ENCODE measurements around the gene CTTNBP2.

CTTNBP2 gene

GRCh38 chr7:117873310-117874190, at the start of gene CTTNBP2:
Gene CTTNBP2 (minus strand): TSS chr7:117873441. CDS start chr7:117873415, 26 bp downstream.
- Histone ChIP-seq H3K9me3 (ENCODE audit: control insufficient read depth, insufficient read depth, low read depth, low read length) (no peaks in the 10 kb centered on the region), H3K9ac (ENCODE audit: low read length) (peak within 1 kb of the TSS; percentile 65), H3K36me3 (ENCODE audit: control insufficient read depth, insufficient read depth, low read length) (no peaks in the 10 kb centered on the region), H3K4me1 (ENCODE audit: control insufficient read depth, insufficient read depth, low read length) (peaks cover 30% of the 10 kb centered on the region; the same call in 1 of the 2 replicates), H3K4me3 (ENCODE audit: low read depth, low read length) (peak within 1 kb of the TSS; percentile 96), H3K27ac (ENCODE audit: low read depth, low read length) (no peak within 1 kb of the TSS), H3K27me3 (ENCODE audit: control insufficient read depth, insufficient read depth, low read length) (peaks cover 26% of the 10 kb centered on the region)

GRCh38 chr7:117916309-117916708, 43.1 kb upstream of the CTTNBP2 start:
- Histone ChIP-seq H3K27ac (ENCODE audit: low read depth, low read length) (no peak overlapping the region), H3K36me3 (ENCODE audit: control insufficient read depth, insufficient read depth, low read length) (no peaks in the 10 kb centered on the region), H3K4me1 (ENCODE audit: control insufficient read depth, insufficient read depth, low read length) (no peaks in the 10 kb centered on the region), H3K9ac (ENCODE audit: low read length) (no peak overlapping the region), H3K9me3 (ENCODE audit: control insufficient read depth, insufficient read depth, low read depth, low read length) (peaks cover 4% of the 10 kb centered on the region; the same call in 1 of the 2 replicates), H3K4me3 (ENCODE audit: low read depth, low read length) (no peak overlapping the region), H3K27me3 (ENCODE audit: control insufficient read depth, insufficient read depth, low read length) (no peaks in the 10 kb centered on the region)

GRCh38 chr7:117912421-117912820, 39.2 kb upstream of the CTTNBP2 start:
- no peak overlapping the region for H3K9ac ChIP-seq (ENCODE audit: low read length)
- no peak overlapping the region for H3K4me3 ChIP-seq (ENCODE audit: low read depth, low read length)
- H3K36me3 ChIP-seq (ENCODE audit: control insufficient read depth, insufficient read depth, low read length): no peaks in the 10 kb centered on the region
- H3K4me1 ChIP-seq (ENCODE audit: control insufficient read depth, insufficient read depth, low read length): no peaks in the 10 kb centered on the region
- no peaks in the 10 kb centered on the region for H3K27me3 ChIP-seq (ENCODE audit: control insufficient read depth, insufficient read depth, low read length)
- H3K27ac ChIP-seq (ENCODE audit: low read depth, low read length): no peak overlapping the region
- peaks cover 4% of the 10 kb centered on the region; the same call in 1 of the 2 replicates for H3K9me3 ChIP-seq (ENCODE audit: control insufficient read depth, insufficient read depth, low read depth, low read length)

- H3K9ac ChIP-seq (ENCODE audit: low read length): no peak overlapping the region
- H3K36me3 ChIP-seq (ENCODE audit: control insufficient read depth, insufficient read depth, low read length): no peaks in the 10 kb centered on the region
- H3K4me3 ChIP-seq (ENCODE audit: low read depth, low read length): no peak overlapping the region
- H3K27me3 ChIP-seq (ENCODE audit: control insufficient read depth, insufficient read depth, low read length): no peaks in the 10 kb centered on the region
- no peaks in the 10 kb centered on the region for H3K9me3 ChIP-seq (ENCODE audit: control insufficient read depth, insufficient read depth, low read depth, low read length)
- H3K4me1 ChIP-seq (ENCODE audit: control insufficient read depth, insufficient read depth, low read length): no peaks in the 10 kb centered on the region
- no peak overlapping the region for H3K27ac ChIP-seq (ENCODE audit: low read depth, low read length)
Measured at GRCh38 chr7:117908031-117908795, 35.0 kb upstream of the CTTNBP2 start.

- H3K36me3 ChIP-seq (ENCODE audit: control insufficient read depth, insufficient read depth, low read length): no peaks in the 10 kb centered on the region
- no peaks in the 10 kb centered on the region for H3K4me1 ChIP-seq (ENCODE audit: control insufficient read depth, insufficient read depth, low read length)
- no peak overlapping the region for H3K4me3 ChIP-seq (ENCODE audit: low read depth, low read length)
- H3K27ac ChIP-seq (ENCODE audit: low read depth, low read length): no peak overlapping the region
- no peak overlapping the region for H3K9ac ChIP-seq (ENCODE audit: low read length)
- no peaks in the 10 kb centered on the region for H3K27me3 ChIP-seq (ENCODE audit: control insufficient read depth, insufficient read depth, low read length)
- no peaks in the 10 kb centered on the region for H3K9me3 ChIP-seq (ENCODE audit: control insufficient read depth, insufficient read depth, low read depth, low read length)
Measured at GRCh38 chr7:117907049-117907640, 33.9 kb upstream of the CTTNBP2 start.

- no peaks in the 10 kb centered on the region for H3K9me3 ChIP-seq (ENCODE audit: control insufficient read depth, insufficient read depth, low read depth, low read length)
- H3K27ac ChIP-seq (ENCODE audit: low read depth, low read length): no peak overlapping the region
- no peaks in the 10 kb centered on the region for H3K27me3 ChIP-seq (ENCODE audit: control insufficient read depth, insufficient read depth, low read length)
- H3K4me1 ChIP-seq (ENCODE audit: control insufficient read depth, insufficient read depth, low read length): no peaks in the 10 kb centered on the region
- no peak overlapping the region for H3K4me3 ChIP-seq (ENCODE audit: low read depth, low read length)
- no peak overlapping the region for H3K9ac ChIP-seq (ENCODE audit: low read length)
- no peaks in the 10 kb centered on the region for H3K36me3 ChIP-seq (ENCODE audit: control insufficient read depth, insufficient read depth, low read length)
Measured at GRCh38 chr7:117902314-117902889, 29.2 kb upstream of the CTTNBP2 start.

GRCh38 chr7:117901089-117901797, 28.0 kb upstream of the CTTNBP2 start:
- no peak overlapping the region for H3K4me3 ChIP-seq (ENCODE audit: low read depth, low read length)
- no peaks in the 10 kb centered on the region for H3K9me3 ChIP-seq (ENCODE audit: control insufficient read depth, insufficient read depth, low read depth, low read length)
- H3K27me3 ChIP-seq (ENCODE audit: control insufficient read depth, insufficient read depth, low read length): no peaks in the 10 kb centered on the region
- H3K4me1 ChIP-seq (ENCODE audit: control insufficient read depth, insufficient read depth, low read length): no peaks in the 10 kb centered on the region
- no peak overlapping the region for H3K27ac ChIP-seq (ENCODE audit: low read depth, low read length)
- H3K36me3 ChIP-seq (ENCODE audit: control insufficient read depth, insufficient read depth, low read length): no peaks in the 10 kb centered on the region
- no peak overlapping the region for H3K9ac ChIP-seq (ENCODE audit: low read length)

GRCh38 chr7:117896339-117896738, 23.1 kb upstream of the CTTNBP2 start:
- no peaks in the 10 kb centered on the region for H3K36me3 ChIP-seq (ENCODE audit: control insufficient read depth, insufficient read depth, low read length)

GRCh38 chr7:117895276-117895675, 22.0 kb upstream of the CTTNBP2 start:
- Histone ChIP-seq H3K4me3 (ENCODE audit: low read depth, low read length) (no peak overlapping the region), H3K4me1 (ENCODE audit: control insufficient read depth, insufficient read depth, low read length) (no peaks in the 10 kb centered on the region; the same call in 1 of the 2 replicates), H3K9me3 (ENCODE audit: control insufficient read depth, insufficient read depth, low read depth, low read length) (no peaks in the 10 kb centered on the region), H3K9ac (ENCODE audit: low read length) (no peak overlapping the region), H3K27ac (ENCODE audit: low read depth, low read length) (no peak overlapping the region), H3K36me3 (ENCODE audit: control insufficient read depth, insufficient read depth, low read length) (no peaks in the 10 kb centered on the region), H3K27me3 (ENCODE audit: control insufficient read depth, insufficient read depth, low read length) (no peaks in the 10 kb centered on the region)

More at GRCh38 chr7:117896339-117896738, 23.1 kb upstream of the CTTNBP2 start:
- Histone ChIP-seq H3K4me1 (ENCODE audit: control insufficient read depth, insufficient read depth, low read length) (no peaks in the 10 kb centered on the region; the same call in 1 of the 2 replicates), H3K9ac (ENCODE audit: low read length) (no peak overlapping the region), H3K9me3 (ENCODE audit: control insufficient read depth, insufficient read depth, low read depth, low read length) (no peaks in the 10 kb centered on the region), H3K27me3 (ENCODE audit: control insufficient read depth, insufficient read depth, low read length) (no peaks in the 10 kb centered on the region), H3K27ac (ENCODE audit: low read depth, low read length) (no peak overlapping the region), H3K4me3 (ENCODE audit: low read depth, low read length) (no peak overlapping the region)

- Histone ChIP-seq H3K36me3 (ENCODE audit: control insufficient read depth, insufficient read depth, low read length) (no peaks in the 10 kb centered on the region), H3K27me3 (ENCODE audit: control insufficient read depth, insufficient read depth, low read length) (no peaks in the 10 kb centered on the region), H3K9me3 (ENCODE audit: control insufficient read depth, insufficient read depth, low read depth, low read length) (no peaks in the 10 kb centered on the region), H3K4me1 (ENCODE audit: control insufficient read depth, insufficient read depth, low read length) (peaks cover 5% of the 10 kb centered on the region), H3K27ac (ENCODE audit: low read depth, low read length) (no peak overlapping the region), H3K4me3 (ENCODE audit: low read depth, low read length) (no peak overlapping the region), H3K9ac (ENCODE audit: low read length) (no peak overlapping the region)
Measured at GRCh38 chr7:117894037-117894436, 20.8 kb upstream of the CTTNBP2 start.
